Endothelial cell of umbilical vein (primary cell): ENCODE measurements around the gene CHMP6. TPM values are rescaled to one million over a fixed set of nuclear protein-coding genes. Genes with fewer than 3 reads are reported as not detected.

Experiments
- BruUV-seq: library from RNA; stranded (reverse); fragments of 400-500 nt; replicated peaks from 2 replicates; lab custom pipeline; 2021; lab: Mats Ljungman, UMichigan
- CTCF ChIA-PET: fragments of 300-600, 350-600 bp; sonication (Branson Sonifier 250); formaldehyde crosslinking; loops from one replicate; lab custom pipeline; 2021; ENCODE audit warnings: antibody characterized with exemption, inconsistent platforms; lab: Charles Lee
- POLR2A ChIA-PET: fragments of 300-600, 350-600 bp; sonication (Branson Sonifier 250); formaldehyde crosslinking; loops from one replicate; lab custom pipeline; 2021; ENCODE audit warnings: antibody characterized with exemption, inconsistent platforms; lab: Charles Lee
- DNase-seq: peaks from one replicate; pipeline ENCODE4 v3.0.0-alpha.2; 2011; ENCODE audit warnings: low read depth, low spot score
- FAIRE-seq: peaks from 2 replicates; lab custom pipeline; 2011; peaks lifted over from hg19 to GRCh38; lab: Jason Lieb, UNC
- H2AFZ ChIP-seq: 2 replicates; pipeline ENCODE4 v1.6.0; 2012; ENCODE audit warnings: low read depth, low read length, control low read depth, inconsistent platforms
- H3K27ac ChIP-seq: 2 replicates; pipeline ENCODE4 v1.5.1; 2011; ENCODE audit warnings: low read depth, mild to moderate bottlenecking, control low read depth, low read length, moderate library complexity; ENCODE audit not compliant: insufficient read depth
- H3K27me3 ChIP-seq, 2 experiments: 2 replicates each; pipeline versions ENCODE4 v1.6.0 to v1.6.1; 2011; ENCODE audit warnings: low read length in 2 of 2, mixed read lengths in 1 of 2; ENCODE audit not compliant: control insufficient read depth in 2 of 2, insufficient read depth in 2 of 2
- H3K36me3 ChIP-seq, 2 experiments: 2 replicates in 1 of 2; 3 replicates in 1 of 2; pipeline ENCODE4 v1.5.1; 2011; ENCODE audit warnings: low read length in 2 of 2, mild to moderate bottlenecking in 1 of 2, moderate library complexity in 1 of 2; ENCODE audit not compliant: control insufficient read depth in 2 of 2, insufficient read depth in 2 of 2; ENCODE audit errors: extremely low read depth in 1 of 2
- H3K4me1 ChIP-seq: 3 replicates; pipeline ENCODE4 v1.5.1; 2011; ENCODE audit warnings: mild to moderate bottlenecking, low read length; ENCODE audit not compliant: control insufficient read depth, insufficient read depth; ENCODE audit errors: extremely low read depth
- H3K4me2 ChIP-seq: 2 replicates; pipeline ENCODE4 v1.6.1; 2011; ENCODE audit warnings: low read length, control low read depth, mixed read lengths; ENCODE audit not compliant: insufficient read depth
- H3K4me3 ChIP-seq, 3 experiments: fragments of 200-600 bp in 1 of 3; sonication (generic), shearing (Covaris generic) in 1 of 3; replicated peaks in 1 of 3; 2 replicates each; pipeline ENCODE4 v1.5.1; 2011 to 2016; ENCODE audit warnings: control low read depth in 3 of 3, low read length in 3 of 3, mild to moderate bottlenecking in 2 of 3, inconsistent platforms in 1 of 3, low read depth in 1 of 3, moderate library complexity in 1 of 3; ENCODE audit not compliant: insufficient read depth in 1 of 3
- H3K79me2 ChIP-seq: 2 replicates; pipeline ENCODE4 v1.6.0; 2012; ENCODE audit warnings: low read length, inconsistent platforms; ENCODE audit not compliant: control insufficient read depth, insufficient read depth
- H3K9ac ChIP-seq: replicated peaks from 2 replicates; pipeline ENCODE3; 2011; ENCODE audit warnings: low read length, control low read depth; ENCODE audit not compliant: insufficient read depth; ENCODE audit errors: extremely low read depth
- H3K9me1 ChIP-seq: replicated peaks from 3 replicates; pipeline ENCODE4 v1.6.0; 2011; ENCODE audit warnings: mild to moderate bottlenecking, low read length; ENCODE audit not compliant: control insufficient read depth, insufficient read depth; ENCODE audit errors: extremely low read depth
- H3K9me3 ChIP-seq: replicated peaks from 2 replicates; pipeline ENCODE4 v1.5.1; 2012; ENCODE audit warnings: low read length, inconsistent platforms; ENCODE audit not compliant: control insufficient read depth, insufficient read depth
- H4K20me1 ChIP-seq: replicated peaks from 2 replicates; pipeline ENCODE3; 2011; ENCODE audit warnings: mild to moderate bottlenecking, low read length; ENCODE audit not compliant: control insufficient read depth, insufficient read depth; ENCODE audit errors: extremely low read depth
- EZH2 ChIP-seq: IDR thresholded peaks from 2 replicates; pipeline ENCODE4 v1.6.1; 2012; ENCODE audit warnings: borderline replicate concordance, low read depth, mild to moderate bottlenecking, moderate library complexity, low read length, inconsistent platforms; ENCODE audit not compliant: severe bottlenecking
- FOS ChIP-seq: IDR thresholded peaks from 2 replicates; pipeline ENCODE4 v1.6.1; 2011; ENCODE audit warnings: mild to moderate bottlenecking, low read length, moderate library complexity, borderline replicate concordance; ENCODE audit not compliant: insufficient read depth
- GATA2 ChIP-seq: IDR thresholded peaks from 2 replicates; pipeline ENCODE4 v1.7.0; 2011; ENCODE audit warnings: low read depth, mild to moderate bottlenecking, moderate library complexity, mixed read lengths, low read length; ENCODE audit not compliant: insufficient read length, insufficient read depth
- JUN ChIP-seq: IDR thresholded peaks from 2 replicates; pipeline ENCODE4 v1.6.1; 2011; ENCODE audit warnings: borderline replicate concordance, low read depth; ENCODE audit not compliant: insufficient read length, insufficient read depth
- MAX ChIP-seq: IDR thresholded peaks from 2 replicates; pipeline ENCODE4 v1.6.1; 2011; ENCODE audit not compliant: insufficient read depth, insufficient read length
- MYC ChIP-seq: IDR thresholded peaks from one replicate; pipeline ENCODE4 v1.6.1; 2011; ENCODE audit warnings: mild to moderate bottlenecking, low read depth, low read length
- POLR2A ChIP-seq: IDR thresholded peaks from 2 replicates; pipeline ENCODE4 v1.6.1; 2012; ENCODE audit warnings: low read depth, mild to moderate bottlenecking, control low read depth, low read length
- POLR2AphosphoS5 ChIP-seq: IDR thresholded peaks from 2 replicates; pipeline ENCODE4 v1.6.1; 2012; ENCODE audit warnings: low read depth, mild to moderate bottlenecking, control low read depth, low read length, moderate library complexity; ENCODE audit not compliant: insufficient read depth
- dilution Hi-C: fragments of 300-500 bp; cut with MboI; formaldehyde crosslinking; loops from one replicate; pipeline ENCODE4 v1.15.0; 2019; ENCODE audit warnings: low sequenced_read_pairs; ENCODE audit not compliant: extremely low pct_ligation_motif_present
- intact Hi-C: fragments of 100-400 bp; cut with micrococcal nuclease; formaldehyde crosslinking; loops from one replicate; pipeline ENCODE4 v1.10.0; 2022
- polyA plus RNA-seq, 4 experiments: library from polyadenylated mRNA; depleted of rRNA in 3 of 4; stranded (reverse) in 3 of 4; unstranded in 1 of 4; fragments of >200 nt; gene quantifications; 2 replicates each; pipeline versions ENCODE4 v1.2.1 to v1.2.3, GENCODE V29; 2011 to 2012; ENCODE audit warnings: missing spikeins in 1 of 4
- total RNA-seq: library from RNA; stranded (reverse); gene quantifications from 2 replicates; pipeline ENCODE4 v1.2.3, GENCODE V29; 2021
- TF ChIP-seq, protein P1 (sequence below), 2 donors: IDR thresholded peaks; 1 replicate in 1 of 2; 2 replicates in 1 of 2; pipeline ENCODE4 v1.5.1; 2011; ENCODE audit warnings: low read length in 2 of 2, mild to moderate bottlenecking in 2 of 2, moderate library complexity in 2 of 2, control low read depth in 1 of 2, inconsistent platforms in 1 of 2, low read depth in 1 of 2; ENCODE audit not compliant: insufficient read depth in 1 of 2; ENCODE audit errors: extremely low read depth in 1 of 2

The CHMP6 gene
- total and polyA plus RNA-seq, 2 donors (not counting 3 experiments of a cell fraction or from before 2014, with no cell fraction given) = 42.5 to 48.5 TPM

- dilution Hi-C loops = no loop called here
- H3K9me3 ChIP-seq = no peaks in the 10 kb centered on the region
- CTCF ChIA-PET = no interaction called here
- FAIRE-seq (no peak), DNase-seq (no peak)
- TF ChIP-seq MYC = no peak
- TF ChIP-seq JUN = no peak
- no peak for TF ChIP-seq FOS
- no peak for TF ChIP-seq EZH2
- no peak for TF ChIP-seq POLR2A
- TF ChIP-seq, protein P1, sequence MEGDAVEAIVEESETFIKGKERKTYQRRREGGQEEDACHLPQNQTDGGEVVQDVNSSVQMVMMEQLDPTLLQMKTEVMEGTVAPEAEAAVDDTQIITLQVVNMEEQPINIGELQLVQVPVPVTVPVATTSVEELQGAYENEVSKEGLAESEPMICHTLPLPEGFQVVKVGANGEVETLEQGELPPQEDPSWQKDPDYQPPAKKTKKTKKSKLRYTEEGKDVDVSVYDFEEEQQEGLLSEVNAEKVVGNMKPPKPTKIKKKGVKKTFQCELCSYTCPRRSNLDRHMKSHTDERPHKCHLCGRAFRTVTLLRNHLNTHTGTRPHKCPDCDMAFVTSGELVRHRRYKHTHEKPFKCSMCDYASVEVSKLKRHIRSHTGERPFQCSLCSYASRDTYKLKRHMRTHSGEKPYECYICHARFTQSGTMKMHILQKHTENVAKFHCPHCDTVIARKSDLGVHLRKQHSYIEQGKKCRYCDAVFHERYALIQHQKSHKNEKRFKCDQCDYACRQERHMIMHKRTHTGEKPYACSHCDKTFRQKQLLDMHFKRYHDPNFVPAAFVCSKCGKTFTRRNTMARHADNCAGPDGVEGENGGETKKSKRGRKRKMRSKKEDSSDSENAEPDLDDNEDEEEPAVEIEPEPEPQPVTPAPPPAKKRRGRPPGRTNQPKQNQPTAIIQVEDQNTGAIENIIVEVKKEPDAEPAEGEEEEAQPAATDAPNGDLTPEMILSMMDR (IDR thresholded peaks at IDR 0.05; ENCODE audit: extremely low read depth in 1 of 2, insufficient read depth in 1 of 2, low read depth in 1 of 2, low read length in 2 of 2) = no peak
- no peak for TF ChIP-seq GATA2
- no peak for TF ChIP-seq POLR2AphosphoS5
- no peak for TF ChIP-seq MAX
- H4K20me1 ChIP-seq = no peaks in the 10 kb centered on the region
- H3K4me1 ChIP-seq = no peaks in the 10 kb centered on the region
- no peak overlapping the region for H3K4me2 ChIP-seq
- H3K36me3 ChIP-seq = no peaks in the 10 kb centered on the region
- H3K9ac ChIP-seq = no peak overlapping the region
- BruUV-seq = no TSS peak
- H3K27me3 ChIP-seq = no peaks in the 10 kb centered on the region
- no peaks in the 10 kb centered on the region for H3K9me1 ChIP-seq
- no peak overlapping the region for H3K27ac ChIP-seq
- POLR2A ChIA-PET = no interaction called here
- no peaks in the 10 kb centered on the region for H3K79me2 ChIP-seq
- H3K4me3 ChIP-seq = no peak overlapping the region
- intact Hi-C loops = no loop called here
- H2AFZ ChIP-seq = no peak overlapping the region
Measured at GRCh38 chr17:80960037-80960796, 31.4 kb upstream of the CHMP6 start.
